HS-27A (cell line): ENCODE measurements around the gene C1QL2.

Experiments
- DNase-seq: peaks from one replicate; pipeline ENCODE4 v3.0.0-alpha.2; 2012; ENCODE audit warnings: low read depth, missing footprints

Gene C1QL2

DNA sequence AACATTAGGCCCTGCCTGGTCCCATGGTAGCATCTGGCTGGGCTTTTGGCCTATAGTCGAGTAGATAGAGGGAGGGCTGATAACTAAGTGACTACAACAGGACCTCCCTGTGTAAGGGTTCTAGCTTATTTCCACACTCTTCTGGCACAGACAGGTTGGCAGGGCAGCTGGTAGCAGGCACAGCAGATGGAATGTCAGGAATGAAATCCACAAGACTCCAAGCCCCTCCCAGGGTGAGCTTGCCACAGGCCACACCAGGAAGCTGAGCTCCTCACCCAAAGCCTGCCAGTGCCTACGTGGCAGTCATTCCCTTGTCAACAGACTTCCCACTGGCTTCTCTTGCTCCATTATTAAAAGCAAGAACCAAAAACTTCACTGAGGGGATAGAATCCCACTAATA lies 20.7 kb upstream of the C1QL2 start:
- DNase-seq, result peak; percentile 93

DNA sequence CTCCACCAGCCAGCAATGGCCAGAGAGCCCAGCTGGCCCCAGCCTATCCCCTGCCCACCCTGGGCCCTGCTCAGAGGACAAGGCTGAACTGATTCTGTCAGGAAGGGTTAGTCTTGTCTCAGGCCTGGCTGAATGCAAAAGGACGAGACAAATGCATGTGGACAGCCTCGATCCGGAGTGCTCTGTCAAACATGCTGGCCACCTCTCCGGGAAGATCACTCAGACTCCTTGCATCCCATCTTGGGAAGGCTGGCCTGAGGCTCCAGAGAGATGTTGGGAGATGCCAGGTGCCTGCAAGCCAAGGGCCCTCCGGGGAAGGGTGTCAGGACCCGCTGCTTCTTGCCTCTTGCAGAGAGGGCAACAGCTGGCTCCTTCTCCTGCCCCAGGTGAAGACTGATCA lies 20.2 kb upstream of the C1QL2 start:
- no peak for DNase-seq

DNA sequence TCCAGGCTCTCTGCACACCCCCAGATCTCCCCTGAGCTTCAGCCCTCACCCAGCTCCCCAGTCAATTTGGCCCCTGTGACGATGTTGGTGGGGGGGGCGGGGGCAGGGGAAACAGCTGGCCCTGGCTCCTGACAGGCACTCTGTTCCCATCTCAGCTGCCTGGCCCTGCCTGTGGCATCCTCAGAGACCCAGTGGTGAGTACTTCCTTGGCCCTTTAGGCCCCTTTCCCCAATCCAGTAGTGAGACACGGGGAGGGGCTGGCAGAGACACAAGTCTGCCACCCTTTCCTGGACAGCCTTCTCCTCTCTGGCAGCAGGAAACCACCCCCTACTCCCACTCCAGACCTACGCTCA lies 19.3 kb upstream of the C1QL2 start:
- DNase-seq, result no peak

DNA sequence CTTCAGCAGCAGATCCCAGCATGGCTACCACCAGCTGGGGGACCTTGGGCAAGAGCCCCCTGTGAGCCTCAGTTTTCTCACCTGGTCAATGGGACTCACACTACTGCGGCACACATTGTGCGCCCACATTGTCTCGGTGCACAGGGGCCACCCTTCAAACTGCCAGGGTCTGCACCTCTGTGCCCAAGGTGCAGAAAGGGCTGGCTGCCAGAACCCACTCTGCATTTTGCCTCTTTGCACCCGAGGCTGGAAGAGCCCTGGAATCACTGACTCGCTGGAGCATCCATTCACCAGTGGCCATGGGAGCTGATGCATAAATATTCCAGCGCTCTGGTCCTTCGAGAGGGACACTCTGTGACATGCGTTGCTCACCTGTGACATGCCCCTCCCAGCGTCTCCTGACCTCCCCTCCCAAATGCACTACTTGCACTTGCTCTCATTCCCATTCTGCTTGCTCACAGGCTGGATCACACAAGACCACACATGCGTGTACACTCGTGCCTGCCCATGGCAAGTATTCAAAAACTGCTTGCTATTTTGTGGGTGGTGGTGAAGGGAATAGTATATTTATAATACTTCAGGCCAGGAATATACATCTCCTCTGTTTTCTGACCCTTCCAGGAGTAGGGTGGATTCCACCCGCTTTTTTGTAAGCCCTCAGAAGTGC lies 18.8 kb upstream of the C1QL2 start:
- DNase-seq, result no peak

DNA sequence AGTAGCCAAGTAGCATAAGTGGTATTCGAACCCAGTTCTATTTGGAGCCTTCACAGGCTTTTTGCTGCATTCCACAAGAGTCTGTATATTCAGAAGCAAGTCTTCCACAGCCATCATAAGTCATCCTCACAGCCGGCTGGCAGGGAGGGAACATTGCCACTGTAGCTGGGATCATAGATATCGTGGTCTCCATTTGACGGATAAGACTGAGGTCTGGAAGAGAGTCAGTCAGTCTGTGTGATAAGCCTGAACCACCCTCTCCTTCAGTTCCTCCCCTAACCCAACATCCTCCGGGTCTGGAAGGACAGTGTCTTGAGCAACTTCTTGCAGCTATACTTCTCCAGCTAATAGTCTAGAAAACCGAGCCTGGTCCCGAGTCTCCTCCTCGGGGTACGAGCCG lies 17.0 kb upstream of the C1QL2 start:
- no peak for DNase-seq

DNA sequence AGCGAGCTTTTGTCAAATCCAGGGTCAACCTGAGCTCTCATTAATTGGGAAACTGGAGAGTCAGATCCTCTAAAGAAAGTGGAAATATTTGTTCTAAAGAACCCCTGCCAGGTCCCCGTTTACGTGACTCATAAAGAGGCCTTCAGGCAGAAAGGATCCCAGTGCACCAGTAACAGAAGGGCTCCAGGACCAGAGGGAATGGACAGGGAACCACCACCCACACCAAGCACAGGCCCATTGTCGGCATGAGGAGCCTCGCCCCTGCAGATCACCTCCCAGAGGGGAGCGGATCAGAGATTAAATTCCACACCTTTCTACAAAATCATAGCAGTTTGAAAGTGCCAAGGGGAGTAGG lies 16.4 kb upstream of the C1QL2 start:
- DNase-seq, result no peak

DNA sequence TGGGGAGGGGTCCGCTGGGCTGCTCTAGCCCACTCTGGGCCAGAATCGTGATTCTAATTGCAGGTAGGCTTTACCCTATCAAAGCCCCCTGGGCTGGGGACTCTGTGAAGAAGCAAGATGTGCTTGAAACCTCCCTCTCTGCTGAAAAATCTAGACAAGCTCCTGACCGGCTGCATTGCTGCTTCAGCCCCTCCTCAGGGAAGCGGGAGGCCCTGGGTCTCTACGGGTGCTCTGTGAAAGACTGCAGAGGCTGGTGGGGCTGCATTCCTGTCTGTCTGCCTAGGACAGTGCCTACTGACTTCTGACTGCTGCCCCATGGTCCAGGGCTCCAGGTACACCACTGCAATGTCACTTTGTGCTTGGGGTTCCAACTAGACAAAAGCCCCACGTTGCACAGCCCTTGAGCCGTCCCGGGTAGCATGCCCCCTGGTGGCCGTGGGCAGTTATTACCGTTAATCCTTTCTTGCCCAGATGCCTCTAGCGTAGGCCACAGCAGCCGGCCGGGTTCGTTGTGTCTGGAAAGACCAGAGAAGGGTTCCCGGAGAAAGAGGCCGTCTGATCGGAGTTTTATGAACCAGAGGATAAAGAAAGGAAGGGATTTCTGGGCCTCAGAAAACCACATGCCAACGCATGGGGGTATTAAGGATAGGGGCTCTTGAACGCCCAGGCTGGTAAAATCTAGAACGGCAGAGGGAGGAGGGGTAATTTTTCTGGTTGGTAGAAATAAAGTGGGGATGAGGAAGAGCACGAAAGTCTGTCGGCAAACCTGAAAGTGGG lies 15.9 kb upstream of the C1QL2 start:
- DNase-seq, result no peak

DNA sequence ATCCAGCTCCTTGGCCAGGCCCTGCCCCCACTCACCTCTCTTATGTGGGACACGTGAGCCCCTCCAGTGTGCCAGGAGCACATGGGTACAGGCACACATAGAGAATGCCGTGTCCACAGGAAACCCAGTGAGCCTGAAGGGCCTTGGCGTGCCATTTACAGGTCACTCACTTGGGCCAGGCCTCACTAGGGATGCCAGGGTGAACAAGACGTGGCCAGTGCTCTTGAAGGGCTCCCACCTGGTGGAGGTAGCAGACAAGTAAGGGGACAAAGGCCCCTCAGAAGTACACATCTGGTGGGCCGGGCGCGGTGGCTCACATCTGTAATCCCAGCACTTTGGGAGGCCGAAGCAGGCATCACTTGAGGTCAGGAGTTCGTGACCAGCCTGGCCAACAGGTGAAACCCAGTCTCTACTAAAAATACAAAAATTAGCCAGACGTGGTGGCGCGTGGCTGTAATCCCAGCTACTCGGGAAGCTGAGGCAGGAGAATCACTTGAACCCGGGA lies 15.1 kb upstream of the C1QL2 start:
- no peak for DNase-seq

DNA sequence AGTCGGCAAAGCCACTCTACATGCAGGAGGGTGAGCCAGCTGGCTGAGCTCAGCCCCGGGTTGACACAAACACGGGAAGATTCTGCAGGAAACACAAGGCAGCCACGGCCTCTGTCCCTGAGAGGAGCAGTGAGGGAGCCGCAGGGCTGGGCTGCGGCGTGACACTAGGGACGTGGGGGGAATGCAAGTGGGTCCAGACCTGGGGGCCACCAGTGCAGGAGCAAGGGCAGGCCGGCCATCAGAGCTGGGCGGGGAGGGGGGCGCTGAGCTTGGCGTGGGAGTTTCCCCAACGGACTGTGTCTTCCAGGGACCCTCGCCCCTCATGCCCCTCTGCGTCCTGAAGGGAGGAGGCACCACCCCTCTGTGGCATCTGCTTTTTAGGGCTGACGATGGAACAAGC lies 12.0 kb upstream of the C1QL2 start:
- no peak for DNase-seq

DNA sequence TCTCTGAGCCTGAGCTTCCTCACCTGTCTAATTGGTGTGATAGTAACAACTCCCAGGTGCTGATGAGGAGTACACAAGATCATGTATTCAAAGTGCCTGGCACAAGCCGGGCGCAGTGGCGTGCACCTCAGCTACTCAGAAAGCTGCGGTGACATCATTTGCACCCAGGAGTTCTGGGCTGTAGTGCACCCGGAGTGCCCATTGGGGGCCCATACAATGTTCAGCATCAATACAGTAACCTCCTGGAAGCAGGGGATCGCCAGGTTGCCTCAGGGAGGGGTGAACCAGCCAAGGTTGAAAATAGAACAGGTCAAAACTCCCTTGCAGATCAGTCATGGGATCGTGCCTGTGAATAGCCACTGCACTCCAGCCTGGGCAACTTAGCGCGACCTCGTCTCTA lies 11.2 kb upstream of the C1QL2 start:
- no peak for DNase-seq

DNA sequence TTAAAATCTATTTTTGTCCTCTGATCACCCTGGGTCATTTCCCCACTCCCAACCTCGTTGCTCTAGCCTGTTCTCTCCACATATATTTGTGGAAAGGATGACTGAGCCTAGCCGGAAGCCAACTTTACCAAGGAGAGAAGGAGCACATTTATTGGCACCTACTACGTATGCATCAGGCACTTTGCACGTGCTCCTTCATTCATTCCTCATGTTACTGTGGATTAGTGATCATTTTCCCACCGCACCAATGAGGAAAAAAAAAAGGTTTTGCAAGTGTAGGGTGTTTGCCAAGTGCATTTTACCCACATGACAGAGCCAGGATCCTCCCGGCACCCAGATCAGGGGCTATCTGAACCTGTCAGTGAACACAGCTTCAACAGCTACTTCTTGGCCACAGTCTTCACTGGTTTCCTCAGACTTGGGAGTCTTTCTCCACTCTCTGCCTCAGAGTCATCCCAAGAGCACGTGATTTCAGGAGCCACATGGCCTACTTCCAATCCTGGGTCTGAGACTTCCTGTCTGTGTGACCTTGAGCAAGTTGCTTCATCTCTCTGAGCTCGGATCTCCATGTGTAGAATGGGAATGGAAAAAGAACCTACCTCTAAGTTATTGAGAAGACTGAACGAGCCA lies 1.9 kb upstream of the C1QL2 start:
- DNase-seq, result no peak

DNA sequence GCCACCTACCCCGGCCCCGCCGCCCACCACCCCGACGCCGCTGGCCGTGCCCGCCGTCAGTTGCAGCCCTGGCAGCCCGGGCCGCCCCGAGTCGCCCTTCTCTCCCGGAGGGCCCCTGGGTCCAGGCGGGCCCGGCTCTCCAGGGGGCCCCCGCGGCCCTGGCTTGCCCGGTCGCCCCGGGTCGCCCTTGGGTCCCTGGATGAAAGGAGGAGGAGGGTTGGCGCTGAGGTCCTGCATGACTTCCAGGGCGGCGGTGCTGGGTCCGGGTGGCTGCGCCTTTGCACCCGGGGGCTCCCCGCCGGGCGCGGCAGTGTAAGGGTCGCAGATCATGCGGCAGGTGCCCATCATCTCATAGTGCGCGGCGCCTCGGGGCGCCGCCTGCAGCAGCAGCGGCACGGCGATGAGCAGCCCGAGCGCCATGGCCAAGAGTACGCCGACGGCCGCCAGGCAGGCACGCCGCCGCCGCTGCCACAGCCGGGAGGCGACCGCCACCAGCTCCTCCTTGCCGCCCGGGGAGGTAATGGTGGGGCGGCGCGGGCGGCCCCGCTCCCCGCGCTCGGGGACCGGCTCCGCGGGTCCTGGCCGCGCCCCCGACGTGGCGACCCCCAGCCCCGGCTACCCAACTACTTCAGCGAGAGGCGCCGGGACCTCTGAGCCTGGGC lies 570 bp downstream of the C1QL2 start:
- no peak for DNase-seq

DNA sequence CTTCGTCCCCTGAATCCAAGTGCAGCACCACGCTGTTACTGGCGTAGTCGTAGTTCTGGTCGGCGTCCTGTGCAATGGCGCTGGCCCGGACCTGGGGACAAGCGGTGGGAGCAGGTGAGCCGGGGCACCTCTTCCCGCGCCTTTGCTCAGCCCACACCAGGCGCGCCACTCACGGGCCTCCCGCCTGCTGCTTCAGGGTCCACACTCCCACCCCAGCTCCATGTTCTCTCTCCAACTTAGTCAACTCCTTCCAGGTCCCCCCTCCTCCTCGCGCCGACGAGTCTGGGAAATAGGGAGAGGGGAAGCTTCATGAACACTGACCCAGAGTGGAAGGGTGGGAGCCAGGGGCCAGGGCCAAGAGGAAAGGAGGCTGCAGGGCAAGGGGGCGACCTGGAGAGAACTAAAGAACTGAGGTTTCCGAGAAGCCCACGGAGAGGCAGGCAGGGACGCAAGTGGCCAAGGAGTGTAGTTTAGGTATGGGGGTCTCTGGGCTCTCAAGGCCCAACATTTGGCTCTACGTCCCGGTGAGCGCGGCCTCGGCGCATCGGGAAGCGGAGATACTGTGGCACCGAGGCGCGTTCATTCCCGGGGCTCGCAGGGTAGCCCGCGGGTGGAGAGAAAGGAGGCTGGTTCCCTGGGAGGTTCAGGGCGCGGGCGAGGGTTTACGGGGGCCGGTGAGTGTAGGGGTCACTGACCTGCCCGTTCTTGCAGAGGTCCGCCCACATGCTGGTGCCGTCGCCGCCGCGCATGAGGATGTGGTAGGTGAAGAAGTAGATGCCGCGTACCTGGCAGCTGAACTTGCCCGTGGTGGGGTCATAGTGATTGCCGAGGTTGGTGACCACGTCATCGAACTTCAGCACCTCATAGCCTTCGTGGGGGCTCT lies 1.4 kb downstream of the C1QL2 start:
- no peak for DNase-seq

DNA sequence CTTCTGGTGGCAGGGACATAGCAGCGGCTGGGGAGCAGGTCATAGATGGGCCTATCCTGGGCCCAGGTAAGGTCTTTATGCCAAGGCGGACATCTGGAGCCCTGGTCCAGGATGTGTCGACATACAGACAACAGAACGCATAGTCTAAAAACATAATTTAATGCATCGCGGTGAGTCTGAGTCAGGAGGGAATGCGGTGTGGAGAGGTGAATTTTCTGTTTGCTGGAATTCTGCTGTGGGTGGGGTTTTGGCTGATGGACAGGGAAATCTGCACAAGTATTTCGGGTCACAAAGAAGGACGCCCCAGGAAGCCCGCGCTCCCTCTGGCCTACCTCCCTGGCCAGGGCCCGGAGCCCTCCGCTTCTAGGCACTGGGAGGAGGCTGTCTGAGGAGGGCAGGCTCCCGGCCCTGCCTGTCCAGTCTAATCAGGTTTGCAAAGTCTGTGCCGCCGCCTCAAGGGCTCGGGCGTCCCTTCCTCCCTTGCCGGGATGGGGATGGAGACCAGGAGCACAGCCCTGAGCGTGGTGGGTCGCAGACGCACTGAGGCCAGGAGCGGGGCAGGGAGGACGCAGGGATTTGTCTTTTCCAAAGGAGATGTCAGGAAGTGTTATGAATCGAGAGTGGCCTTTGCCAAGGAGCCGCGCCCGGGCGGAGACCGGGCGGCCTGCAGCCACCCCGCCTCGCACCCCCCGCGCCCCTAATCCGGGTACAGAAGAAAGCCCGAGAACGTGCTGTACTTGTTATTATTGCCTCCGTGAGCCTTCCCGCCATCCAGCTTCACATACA lies 2.3 kb downstream of the C1QL2 start:
- no peak for DNase-seq

DNA sequence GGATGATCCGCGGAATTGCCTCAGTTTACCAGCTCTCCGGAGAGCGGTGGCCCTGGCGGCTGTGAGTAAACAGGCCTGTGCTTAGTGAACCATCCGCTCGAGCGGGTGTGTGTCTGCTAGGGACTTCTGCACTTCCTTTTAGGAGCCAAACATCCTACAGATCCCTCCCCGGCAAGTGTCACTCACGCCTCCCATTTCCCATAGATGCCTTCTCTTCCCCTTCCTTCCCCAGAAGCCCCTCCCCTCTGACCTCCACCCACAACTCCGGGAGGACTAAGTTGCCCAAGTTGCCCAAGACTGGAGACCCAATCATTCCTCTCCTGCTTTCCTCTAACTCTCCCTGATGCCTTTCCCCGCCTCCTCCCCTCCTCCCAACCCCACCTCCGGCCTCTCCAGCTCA lies 2.9 kb downstream of the C1QL2 start:
- DNase-seq, result no peak

DNA sequence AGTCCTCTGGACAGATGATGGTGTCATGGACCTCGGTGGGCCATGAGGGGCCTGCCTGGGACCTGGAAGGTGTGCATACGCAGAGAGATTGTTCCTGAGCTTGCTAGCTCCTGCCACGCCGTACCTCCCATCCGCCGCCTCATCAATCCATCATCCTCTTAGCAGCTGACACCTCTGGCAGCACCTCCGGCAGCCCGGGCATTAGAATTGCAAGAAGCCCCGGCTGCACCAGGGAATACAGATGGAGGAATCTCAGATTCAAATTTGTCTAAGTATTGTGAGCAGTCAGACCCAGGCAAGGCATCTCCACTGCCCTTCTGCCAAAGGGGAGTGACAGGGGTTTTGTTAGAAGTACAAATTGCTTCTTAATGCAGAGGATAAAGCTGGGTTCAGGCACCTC lies 4.5 kb downstream of the C1QL2 start:
- no peak for DNase-seq

DNA sequence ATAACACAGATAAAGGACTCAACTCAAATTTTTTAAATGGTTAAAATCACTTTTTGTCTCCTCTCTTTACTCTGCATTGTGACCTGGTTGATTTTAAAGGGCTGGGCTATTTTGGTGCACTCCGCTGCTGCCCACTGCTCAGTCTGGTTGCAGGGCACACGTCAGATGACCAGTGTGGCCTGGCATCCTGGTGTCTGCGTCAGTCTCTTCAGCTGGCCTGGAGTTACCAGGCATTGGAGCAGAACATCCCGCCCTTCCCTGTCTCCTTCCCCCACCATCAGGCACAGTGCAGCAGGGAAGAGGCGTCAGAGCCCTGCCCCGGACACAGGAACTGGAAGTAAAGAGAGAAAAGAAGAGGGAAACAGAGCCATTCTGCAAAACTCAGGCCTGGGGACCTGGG lies 8.9 kb downstream of the C1QL2 start:
- DNase-seq, result no peak

DNA sequence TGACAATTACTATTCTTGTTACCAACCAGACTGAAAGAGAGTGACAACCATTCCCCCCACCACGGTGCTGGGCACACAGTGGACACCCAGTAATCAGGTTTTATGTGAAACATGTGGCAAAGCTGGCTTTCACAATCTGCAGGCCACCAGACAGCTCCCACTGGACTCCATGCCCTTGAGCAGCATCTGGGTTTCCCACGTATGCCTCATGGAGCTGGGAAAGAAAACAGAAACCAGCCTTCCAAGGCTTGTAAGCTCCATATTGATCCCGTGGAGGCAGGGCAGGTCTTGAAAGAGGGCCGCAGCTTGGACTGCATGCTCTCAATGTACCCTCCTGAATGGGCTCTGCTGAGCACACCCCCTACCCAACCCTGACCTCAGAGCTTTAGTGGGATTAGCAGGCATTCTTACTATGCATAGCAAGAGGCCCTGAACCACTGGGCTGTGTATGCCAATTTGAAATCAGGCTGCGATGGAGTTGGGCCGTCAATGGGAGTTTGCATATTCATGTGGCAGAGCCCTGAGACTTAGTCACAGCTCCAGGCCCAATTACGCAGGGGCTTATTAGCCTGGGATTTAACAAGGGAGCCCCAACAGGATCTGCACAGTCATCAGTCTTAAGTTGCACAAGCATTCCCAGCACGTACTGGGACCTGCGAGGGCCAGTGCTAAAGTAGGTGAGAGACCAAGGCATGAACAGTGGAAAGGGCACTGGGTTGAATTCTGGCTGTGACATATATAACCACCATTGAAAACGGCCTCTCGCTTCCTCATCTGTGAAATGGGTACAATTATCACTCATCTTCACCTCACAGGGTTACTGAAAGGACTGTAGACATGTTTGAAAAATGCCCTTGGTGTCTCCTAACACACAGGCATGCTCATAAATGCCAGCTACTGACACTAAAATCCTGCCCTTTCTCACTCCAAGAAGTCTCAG lies 10.5 kb downstream of the C1QL2 start:
- DNase-seq, result no peak

DNA sequence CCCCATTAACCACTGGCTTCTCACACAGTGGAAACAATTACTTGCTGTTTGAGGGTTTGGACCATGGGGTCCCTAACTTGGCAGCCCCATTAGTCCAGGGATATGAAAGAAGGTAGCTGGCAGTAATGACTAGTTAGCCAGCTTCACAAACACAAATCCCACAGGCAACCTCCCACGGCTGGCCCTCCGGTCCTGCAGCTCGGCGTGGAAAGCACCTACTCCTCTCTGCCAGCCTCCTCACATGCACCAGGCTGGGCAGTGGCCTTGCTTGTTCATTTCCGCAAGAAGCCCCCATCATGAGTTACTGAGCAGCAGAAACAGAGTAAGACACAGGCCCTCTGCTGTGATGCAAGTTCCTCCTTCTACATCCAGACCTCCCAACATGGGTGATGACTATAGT lies 13.7 kb downstream of the C1QL2 start:
- DNase-seq, result no peak

DNA sequence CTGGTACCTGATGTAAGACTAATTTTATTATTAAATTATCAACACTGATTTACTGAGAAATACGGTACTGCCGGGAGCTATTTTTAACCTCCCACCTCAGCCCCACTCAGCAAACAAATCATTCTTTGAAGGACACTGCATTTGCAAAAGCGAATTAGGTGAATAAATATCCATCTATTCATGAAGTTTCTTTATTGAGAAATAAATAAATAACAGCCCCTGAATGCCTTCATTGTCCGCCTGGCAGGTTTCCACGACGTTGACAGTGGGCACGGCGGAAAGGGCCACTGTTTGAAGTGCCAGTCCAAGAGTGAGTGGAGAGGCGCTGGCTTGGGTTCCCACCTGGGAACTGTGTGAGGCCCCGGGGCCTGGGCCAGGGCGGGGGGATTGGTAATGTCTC lies 15.7 kb downstream of the C1QL2 start:
- DNase-seq, result no peak
